Measurements from ENCODE around the gene PPP1R9A.

The PPP1R9A gene

GRCh38 chr7:95263785-95264362 lies 356.5 kb downstream of the PPP1R9A start:
- no peak for DNase-seq (ENCODE audit: low spot score)

DNA sequence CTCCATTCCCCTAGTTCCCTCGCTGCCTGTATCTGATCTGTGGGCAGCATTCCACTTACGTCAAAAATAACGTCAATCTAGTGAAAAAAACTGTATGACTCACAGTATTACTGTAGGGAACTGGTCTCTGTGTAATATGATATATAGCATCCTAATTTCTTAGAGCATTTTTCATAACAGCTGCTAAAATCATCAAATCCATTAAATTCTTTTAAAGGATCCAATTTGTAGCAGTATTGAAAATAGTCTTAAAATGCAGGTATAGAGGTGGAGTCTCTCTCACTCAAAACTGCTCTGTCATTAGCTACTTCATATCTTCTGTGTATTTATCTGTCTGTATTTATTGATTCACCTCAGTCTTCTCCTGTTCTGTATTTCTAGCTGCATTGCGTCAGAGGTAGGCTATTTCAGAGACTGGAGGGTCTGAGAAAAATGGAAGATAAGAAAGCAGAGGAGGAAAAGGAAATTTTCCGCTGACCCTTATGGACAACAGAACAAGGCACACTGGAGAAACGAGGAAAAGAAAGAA lies 357.0 kb downstream of the PPP1R9A start:
- no peak for DNase-seq (ENCODE audit: low spot score)

DNA sequence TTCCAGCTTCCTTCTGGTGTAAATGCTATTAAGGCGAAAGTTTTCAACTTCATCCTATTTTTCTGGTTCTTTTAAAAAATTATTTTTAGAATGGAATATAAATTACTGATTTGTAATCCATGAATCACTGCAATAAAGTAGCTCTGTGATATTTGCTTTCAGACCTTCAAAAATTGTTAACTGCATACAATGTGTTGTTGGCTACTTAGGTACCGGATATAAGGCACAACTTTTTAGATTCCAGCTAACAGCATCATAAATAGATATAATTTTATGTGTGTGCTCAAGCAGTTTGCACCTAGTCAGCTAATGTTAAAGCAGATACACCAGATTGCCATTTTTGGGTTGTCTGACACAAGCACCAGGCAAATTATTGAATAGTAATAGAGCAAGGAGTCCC lies 358.2 kb downstream of the PPP1R9A start:
- DNase-seq (ENCODE audit: low spot score): no peak

- DNase-seq (ENCODE audit: low spot score): no peak
Observed at GRCh38 chr7:95267754-95268153, 360.4 kb downstream of the PPP1R9A start.

DNA sequence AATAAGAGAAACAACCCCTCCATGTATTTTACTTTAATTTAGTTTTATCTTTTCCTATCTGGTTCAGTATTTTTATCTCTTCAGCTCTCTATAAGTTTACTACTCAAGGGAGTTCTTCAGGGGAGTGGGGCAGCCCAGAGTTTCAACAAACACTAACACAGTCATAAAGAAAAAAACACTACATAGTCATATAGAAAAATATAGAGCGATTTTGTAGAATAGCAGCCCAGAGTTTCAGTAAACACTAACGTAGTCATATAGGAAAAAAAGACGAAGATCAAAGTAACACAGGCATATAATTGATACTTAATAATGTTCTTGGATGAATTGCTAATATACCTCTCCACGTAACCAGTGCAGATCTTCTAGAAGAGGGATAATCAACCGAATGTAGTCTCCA lies 362.2 kb downstream of the PPP1R9A start:
- DNase-seq (ENCODE audit: low spot score): peak; percentile 13

- no peak for DNase-seq (ENCODE audit: low spot score)
Observed at GRCh38 chr7:95276114-95276513, 368.7 kb downstream of the PPP1R9A start.

GRCh38 chr7:95279417-95279816 lies 372.0 kb downstream of the PPP1R9A start:
- no peak for DNase-seq (ENCODE audit: low spot score)

DNA sequence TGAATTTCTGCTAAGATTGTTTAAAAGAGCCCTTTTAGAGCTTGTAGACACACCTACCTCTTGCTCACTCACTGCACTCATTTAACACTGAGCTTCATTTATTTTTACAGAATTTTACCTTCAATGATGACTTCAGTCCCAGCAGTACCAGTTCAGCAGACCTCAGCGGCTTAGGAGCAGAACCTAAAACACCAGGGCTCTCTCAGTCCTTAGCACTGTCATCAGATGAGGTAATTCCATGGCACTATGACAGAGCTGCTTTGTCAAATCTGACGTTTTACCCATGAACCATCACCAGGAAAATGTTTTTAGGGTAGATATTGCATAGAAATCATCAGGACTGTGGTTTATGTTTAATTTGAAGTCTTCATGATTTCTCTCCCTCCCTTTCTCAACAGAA lies 378.7 kb downstream of the PPP1R9A start:
- no peak for DNase-seq (ENCODE audit: low spot score)

DNA sequence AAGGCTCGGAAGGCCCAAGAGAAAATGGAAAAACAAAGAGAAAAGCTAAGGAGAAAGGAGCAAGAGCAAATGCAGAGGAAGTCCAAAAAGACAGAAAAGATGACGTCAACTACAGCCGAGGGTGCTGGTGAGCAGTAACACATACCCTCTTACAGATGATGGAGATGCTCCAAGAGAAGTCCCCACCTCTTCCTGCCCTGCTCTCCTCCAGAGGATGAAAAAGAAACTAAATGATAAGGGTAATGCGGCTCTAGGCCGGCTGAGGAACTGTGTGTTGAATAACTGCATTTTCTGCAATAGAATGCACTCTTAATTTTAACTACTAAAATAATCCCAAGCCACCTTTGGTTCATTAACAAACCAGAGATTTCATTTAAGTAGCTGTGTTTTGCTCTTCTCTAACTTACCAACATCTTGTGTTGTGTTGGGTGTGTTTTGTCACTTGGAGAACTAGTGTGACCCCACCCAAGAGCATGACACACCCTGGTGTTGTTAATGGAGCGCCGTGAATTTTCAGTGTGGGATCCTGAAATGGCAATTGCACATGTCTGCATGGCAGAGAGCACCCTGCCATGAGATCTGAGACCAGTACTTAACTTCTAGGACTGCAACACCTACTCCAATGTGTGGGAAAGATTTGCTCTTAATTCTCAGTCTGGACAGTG lies 382.9 kb downstream of the PPP1R9A start:
- DNase-seq (ENCODE audit: low spot score): no peak

DNA sequence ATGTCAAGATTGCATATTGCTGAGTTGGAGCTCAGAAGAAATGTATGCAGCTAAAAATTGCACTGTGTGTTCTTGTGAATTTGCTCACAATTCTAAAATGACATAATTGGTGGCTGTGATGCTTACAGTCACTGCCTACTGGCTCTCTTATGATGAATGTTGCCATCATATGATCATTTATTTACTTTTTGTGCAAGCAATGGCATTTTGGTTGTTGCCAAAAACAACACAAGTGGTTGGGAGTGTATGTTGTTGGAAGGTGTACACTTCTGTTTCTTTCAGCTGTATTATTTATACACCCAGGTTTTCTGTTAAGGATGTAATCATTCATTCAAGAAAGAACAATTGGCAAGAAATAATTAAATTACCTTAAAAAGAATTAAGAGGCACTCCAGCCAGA lies 388.0 kb downstream of the PPP1R9A start:
- DNase-seq (ENCODE audit: low spot score): no peak

DNA sequence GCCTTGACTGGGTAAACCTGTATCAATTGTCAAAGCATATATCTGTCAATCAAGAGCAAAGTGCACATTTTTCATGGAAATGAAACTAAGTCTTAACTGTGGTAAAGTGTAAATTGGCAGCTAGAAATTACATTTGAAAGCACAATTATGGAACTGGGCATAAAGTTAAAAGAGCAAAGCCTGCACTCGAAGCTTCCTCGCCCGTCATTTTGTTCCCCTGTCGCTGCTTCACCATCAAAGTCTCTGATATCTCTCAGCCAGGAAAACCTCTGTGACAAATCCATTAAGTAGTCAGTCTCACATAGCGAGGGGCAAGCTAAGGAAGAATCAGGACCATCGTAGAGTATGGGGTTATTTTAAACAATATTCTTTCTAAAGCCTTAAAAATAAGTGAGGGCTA lies 389.1 kb downstream of the PPP1R9A start:
- DNase-seq (ENCODE audit: low spot score): no peak

DNA sequence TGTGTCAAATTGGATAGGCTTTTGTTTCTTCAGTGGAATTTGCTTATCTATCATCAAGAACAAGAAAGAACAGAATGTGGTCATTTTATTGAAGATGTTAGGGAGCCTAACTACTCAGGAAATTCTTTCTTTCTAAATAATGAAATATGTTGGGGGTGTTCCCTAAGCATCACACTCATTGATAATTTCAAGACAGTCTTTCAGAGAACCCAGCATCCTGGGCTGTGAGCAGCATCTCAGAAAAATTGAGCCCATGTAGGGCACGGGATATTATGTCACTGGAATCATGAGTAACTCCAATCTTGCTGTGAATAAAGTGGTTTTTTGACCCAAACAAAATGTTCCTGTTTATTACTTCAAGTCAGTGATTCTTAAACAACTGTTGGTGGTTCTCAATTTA lies 389.6 kb downstream of the PPP1R9A start:
- no peak for DNase-seq (ENCODE audit: low spot score)

GRCh38 chr7:95298091-95298490 lies 390.7 kb downstream of the PPP1R9A start:
- no peak for DNase-seq (ENCODE audit: low spot score)

DNA sequence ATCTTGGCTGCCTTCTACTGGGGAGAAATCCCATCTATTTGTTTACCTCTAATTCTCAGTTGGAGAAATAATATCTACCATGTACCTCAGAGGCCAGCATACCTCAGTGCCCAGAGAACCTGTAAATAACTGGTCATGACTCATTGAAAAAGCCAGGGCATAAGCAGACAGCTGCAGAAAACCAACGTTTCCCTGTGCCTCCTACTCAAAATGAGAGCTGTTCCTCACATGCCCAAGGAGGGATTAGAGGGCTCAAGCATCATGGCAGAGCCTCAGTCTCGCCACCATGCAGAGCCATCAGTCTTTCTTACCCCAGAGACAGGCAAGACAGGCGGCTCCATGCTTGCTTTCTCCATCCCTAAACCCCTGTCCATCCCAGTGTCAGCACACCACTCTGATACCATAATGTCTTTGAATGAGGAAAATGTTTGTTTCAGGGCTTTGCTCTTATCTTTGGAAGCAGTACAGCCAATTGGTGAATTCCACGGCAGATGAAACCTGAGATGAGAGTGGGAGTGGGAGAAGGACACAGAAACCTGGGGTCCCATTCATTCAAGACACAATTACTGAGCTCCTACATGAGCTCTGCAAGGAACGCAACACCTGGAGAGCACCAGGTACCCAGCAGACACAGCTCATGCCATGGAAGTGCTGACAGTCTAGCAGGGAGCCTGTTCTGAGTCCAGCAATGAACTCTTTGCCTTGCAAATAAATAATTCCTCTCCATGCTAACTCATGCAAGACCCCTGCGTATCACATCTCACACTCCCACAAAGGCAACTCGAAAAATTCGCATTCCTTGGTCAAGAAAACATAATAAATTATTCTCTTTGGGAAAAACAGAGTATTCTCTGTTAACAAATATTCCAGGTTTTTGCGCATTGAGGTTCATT lies 395.9 kb downstream of the PPP1R9A start:
- no peak for DNase-seq (ENCODE audit: low spot score)

DNA sequence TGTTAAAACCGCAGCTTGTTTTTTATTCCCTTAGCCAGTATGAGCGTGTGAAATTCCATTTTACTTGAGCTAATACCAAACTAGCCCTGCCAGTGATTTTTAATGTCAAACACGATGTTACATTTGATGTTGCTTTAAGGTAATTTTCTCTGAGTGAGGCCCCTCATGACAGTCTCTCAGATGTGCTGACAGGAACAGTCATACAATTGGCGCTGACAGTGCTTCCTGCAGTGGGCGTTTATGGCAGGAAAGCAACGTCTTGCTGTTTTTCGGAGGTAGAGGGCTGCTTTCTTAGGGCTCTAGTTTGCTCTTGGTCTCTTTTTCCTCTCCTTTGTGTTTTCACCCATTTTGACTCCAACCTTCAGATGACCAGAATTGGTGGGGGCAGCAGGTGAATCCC lies 397.6 kb downstream of the PPP1R9A start:
- no peak for DNase-seq (ENCODE audit: low spot score)

GRCh38 chr7:95309951-95310350 lies 402.6 kb downstream of the PPP1R9A start:
- no peak for DNase-seq (ENCODE audit: low spot score)

GRCh38 chr7:95311389-95311788 lies 404.0 kb downstream of the PPP1R9A start:
- DNase-seq (ENCODE audit: low spot score): no peak

DNA sequence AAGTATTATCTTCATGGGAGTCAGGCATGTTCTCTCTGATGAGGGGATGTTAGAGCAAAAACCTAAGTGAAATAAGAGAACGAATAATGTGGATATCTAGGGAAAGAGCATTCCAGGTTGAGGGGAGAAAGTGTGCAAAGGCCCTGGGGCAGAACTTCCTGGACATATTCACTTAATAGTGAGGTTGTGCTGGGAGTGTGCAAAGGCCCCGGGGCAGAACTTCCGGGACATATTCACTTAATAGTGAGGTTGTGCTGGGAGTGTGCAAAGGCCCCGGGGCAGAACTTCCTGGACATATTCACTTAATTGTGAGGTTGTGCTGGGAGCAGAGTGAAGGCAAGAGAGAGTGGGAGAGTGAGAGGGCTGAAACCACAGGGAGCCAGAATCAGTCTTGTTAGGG lies 405.2 kb downstream of the PPP1R9A start:
- no peak for DNase-seq (ENCODE audit: low spot score)

DNA sequence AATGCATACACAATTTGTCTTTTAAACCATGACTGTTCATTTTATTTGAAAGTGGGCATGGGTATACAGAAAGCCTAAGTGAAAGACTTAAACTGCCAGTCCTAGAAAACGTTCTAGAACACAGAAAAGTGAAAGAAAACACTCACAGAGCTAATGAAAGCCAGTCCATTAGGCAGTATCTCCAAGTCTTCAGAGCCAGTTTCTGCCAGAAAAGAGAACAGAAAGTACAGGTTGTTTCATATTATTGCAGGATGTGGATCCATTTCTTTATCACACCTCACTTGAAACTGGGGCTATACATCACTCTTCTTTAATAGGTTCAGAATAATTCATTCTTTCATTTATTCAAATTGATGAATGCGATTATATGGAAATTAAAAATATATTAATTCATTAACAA lies 409.2 kb downstream of the PPP1R9A start:
- DNase-seq (ENCODE audit: low spot score): no peak

GRCh38 chr7:95317546-95317945 lies 410.2 kb downstream of the PPP1R9A start:
- DNase-seq (ENCODE audit: low spot score): no peak

DNA sequence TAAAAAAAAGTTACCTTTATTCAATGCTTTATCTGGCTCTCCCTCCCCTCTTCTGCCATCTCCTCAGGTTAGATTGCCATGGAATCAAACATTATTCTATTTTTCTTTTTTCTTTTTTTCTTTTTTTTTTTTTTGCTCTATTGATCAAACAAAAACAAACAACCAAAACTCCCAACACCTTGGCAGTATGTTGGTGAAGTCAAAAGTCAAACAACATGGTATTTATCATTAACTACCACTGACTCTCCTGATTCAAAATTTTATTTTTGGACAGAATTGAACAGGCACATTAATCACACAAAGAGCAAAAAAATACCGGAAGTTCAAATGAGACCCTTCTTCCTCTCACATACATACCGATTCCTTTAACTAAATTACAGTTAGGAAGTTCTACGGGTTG lies 410.6 kb downstream of the PPP1R9A start:
- no peak for DNase-seq (ENCODE audit: low spot score)

GRCh38 chr7:95318501-95319100 lies 411.2 kb downstream of the PPP1R9A start:
- DNase-seq (ENCODE audit: low spot score): no peak

GRCh38 chr7:95319570-95319969 lies 412.2 kb downstream of the PPP1R9A start:
- no peak for DNase-seq (ENCODE audit: low spot score)
